WTC11 (cell line): ENCODE results near the gene GRIN2C.

ENCODE experiments used
- CTCF ChIP-seq: fragments of 200-600 bp; IDR thresholded peaks from 2 replicates; pipeline ENCODE4 v1.8.0; 2022; ENCODE audit warnings: antibody characterized with exemption
- FOXP1 ChIP-seq: sonication (generic); formaldehyde crosslinking; IDR thresholded peaks from 2 replicates; pipeline ENCODE4 v1.8.0; 2022; ENCODE audit warnings: missing genetic modification reagents, mild to moderate bottlenecking, moderate library complexity, borderline replicate concordance
- NR1H2 ChIP-seq: sonication (generic); formaldehyde crosslinking; IDR thresholded peaks from 2 replicates; pipeline ENCODE4 v1.9.0; 2021; ENCODE audit warnings: mild to moderate bottlenecking, moderate library complexity, missing genetic modification reagents
- RELA ChIP-seq: sonication (generic); formaldehyde crosslinking; IDR thresholded peaks from 2 replicates; pipeline ENCODE4 v1.8.1; 2022; ENCODE audit warnings: missing genetic modification reagents, mild to moderate bottlenecking, borderline replicate concordance
- TCF7 ChIP-seq: sonication (generic); formaldehyde crosslinking; IDR thresholded peaks from 2 replicates; pipeline ENCODE4 v1.8.0; 2022; ENCODE audit warnings: mild to moderate bottlenecking, low read depth, missing genetic modification reagents, moderate library complexity
- TEAD4 ChIP-seq: sonication (generic); formaldehyde crosslinking; IDR thresholded peaks from 2 replicates; pipeline ENCODE4 v1.8.0; 2022; ENCODE audit warnings: mild to moderate bottlenecking, missing genetic modification reagents
- ZNF416 ChIP-seq: fragments of 250-450 bp; sonication (Bioruptor Pico); IDR thresholded peaks from 2 replicates; pipeline ENCODE4 v1.9.0; 2021; ENCODE audit warnings: mild to moderate bottlenecking, inconsistent platforms
- ZNF512 ChIP-seq: sonication (generic); formaldehyde crosslinking; IDR thresholded peaks from 2 replicates; pipeline ENCODE4 v1.8.1; 2022; ENCODE audit warnings: missing genetic modification reagents, borderline replicate concordance
- TF ChIP-seq, protein P1 (sequence below): sonication (generic); formaldehyde crosslinking; IDR thresholded peaks from 2 replicates; pipeline ENCODE4 v1.8.1; 2023; ENCODE audit warnings: mild to moderate bottlenecking, missing genetic modification reagents, borderline replicate concordance
- TF ChIP-seq, protein P2 (sequence below): sonication (generic); formaldehyde crosslinking; IDR thresholded peaks from 2 replicates; pipeline ENCODE4 v1.8.1; 2022; ENCODE audit warnings: mild to moderate bottlenecking, moderate library complexity, missing genetic modification reagents

GRCh38 chr17:74861662-74862107 lies 2.0 kb upstream of the GRIN2C start:
- TF ChIP-seq TEAD4 (CRISPR knock-in tag) (no peak), CTCF (no peak), RELA (CRISPR knock-in tag) (no peak), TCF7 (CRISPR knock-in tag) (no peak), NR1H2 (no peak), ZNF512 (no peak), FOXP1 (CRISPR knock-in tag) (no peak), ZNF416 (CRISPR knock-in tag) (no peak)
- TF ChIP-seq, protein P1, sequence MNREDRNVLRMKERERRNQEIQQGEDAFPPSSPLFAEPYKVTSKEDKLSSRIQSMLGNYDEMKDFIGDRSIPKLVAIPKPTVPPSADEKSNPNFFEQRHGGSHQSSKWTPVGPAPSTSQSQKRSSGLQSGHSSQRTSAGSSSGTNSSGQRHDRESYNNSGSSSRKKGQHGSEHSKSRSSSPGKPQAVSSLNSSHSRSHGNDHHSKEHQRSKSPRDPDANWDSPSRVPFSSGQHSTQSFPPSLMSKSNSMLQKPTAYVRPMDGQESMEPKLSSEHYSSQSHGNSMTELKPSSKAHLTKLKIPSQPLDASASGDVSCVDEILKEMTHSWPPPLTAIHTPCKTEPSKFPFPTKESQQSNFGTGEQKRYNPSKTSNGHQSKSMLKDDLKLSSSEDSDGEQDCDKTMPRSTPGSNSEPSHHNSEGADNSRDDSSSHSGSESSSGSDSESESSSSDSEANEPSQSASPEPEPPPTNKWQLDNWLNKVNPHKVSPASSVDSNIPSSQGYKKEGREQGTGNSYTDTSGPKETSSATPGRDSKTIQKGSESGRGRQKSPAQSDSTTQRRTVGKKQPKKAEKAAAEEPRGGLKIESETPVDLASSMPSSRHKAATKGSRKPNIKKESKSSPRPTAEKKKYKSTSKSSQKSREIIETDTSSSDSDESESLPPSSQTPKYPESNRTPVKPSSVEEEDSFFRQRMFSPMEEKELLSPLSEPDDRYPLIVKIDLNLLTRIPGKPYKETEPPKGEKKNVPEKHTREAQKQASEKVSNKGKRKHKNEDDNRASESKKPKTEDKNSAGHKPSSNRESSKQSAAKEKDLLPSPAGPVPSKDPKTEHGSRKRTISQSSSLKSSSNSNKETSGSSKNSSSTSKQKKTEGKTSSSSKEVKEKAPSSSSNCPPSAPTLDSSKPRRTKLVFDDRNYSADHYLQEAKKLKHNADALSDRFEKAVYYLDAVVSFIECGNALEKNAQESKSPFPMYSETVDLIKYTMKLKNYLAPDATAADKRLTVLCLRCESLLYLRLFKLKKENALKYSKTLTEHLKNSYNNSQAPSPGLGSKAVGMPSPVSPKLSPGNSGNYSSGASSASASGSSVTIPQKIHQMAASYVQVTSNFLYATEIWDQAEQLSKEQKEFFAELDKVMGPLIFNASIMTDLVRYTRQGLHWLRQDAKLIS: no peak
- TF ChIP-seq, protein P2, sequence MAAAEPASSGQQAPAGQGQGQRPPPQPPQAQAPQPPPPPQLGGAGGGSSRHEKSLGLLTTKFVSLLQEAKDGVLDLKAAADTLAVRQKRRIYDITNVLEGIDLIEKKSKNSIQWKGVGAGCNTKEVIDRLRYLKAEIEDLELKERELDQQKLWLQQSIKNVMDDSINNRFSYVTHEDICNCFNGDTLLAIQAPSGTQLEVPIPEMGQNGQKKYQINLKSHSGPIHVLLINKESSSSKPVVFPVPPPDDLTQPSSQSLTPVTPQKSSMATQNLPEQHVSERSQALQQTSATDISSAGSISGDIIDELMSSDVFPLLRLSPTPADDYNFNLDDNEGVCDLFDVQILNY (CRISPR knock-in tag): no peak
